Stimulated activated naive CD4-positive, alpha-beta T cell (primary cell): Measurements from ENCODE around the gene CCDC33.

Source experiments
- DNase-seq, 6 experiments: peaks; one replicate each; lab custom pipeline; 2025; lab: John Stamatoyannopoulos, UW

CCDC33 gene

GRCh38 chr15:74259292-74259648 is 23.1 kb downstream of the CCDC33 start:
- DNase-seq, result no peak

GRCh38 chr15:74259821-74260607 is 23.9 kb downstream of the CCDC33 start:
- DNase-seq, result no peak

- no peak for DNase-seq
These were observed 24.9 kb downstream of the CCDC33 start for GRCh38 chr15:74261041-74261440.

GRCh38 chr15:74261685-74262084 is 25.6 kb downstream of the CCDC33 start:
- DNase-seq, result no peak

GRCh38 chr15:74262151-74262550 is 26.0 kb downstream of the CCDC33 start:
- DNase-seq, result no peak

- DNase-seq, result no peak
These were observed 26.5 kb downstream of the CCDC33 start for GRCh38 chr15:74262625-74263024.

- no peak for DNase-seq
These were observed 27.3 kb downstream of the CCDC33 start for GRCh38 chr15:74263466-74263865.

- no peak for DNase-seq
These were observed 28.0 kb downstream of the CCDC33 start for GRCh38 chr15:74264081-74264501.

- DNase-seq, result no peak
These were observed 29.0 kb downstream of the CCDC33 start for GRCh38 chr15:74265046-74265639.

- DNase-seq, result no peak
These were observed 31.9 kb downstream of the CCDC33 start for GRCh38 chr15:74268020-74268419.

- DNase-seq, result no peak
These were observed 33.4 kb downstream of the CCDC33 start for GRCh38 chr15:74269362-74270035.

GRCh38 chr15:74270155-74270554 is 34.0 kb downstream of the CCDC33 start:
- DNase-seq, result no peak

- no peak for DNase-seq
These were observed 34.9 kb downstream of the CCDC33 start for GRCh38 chr15:74270854-74271520.

GRCh38 chr15:74272812-74273211 is 36.7 kb downstream of the CCDC33 start:
- DNase-seq, result no peak

GRCh38 chr15:74274470-74275038 is 38.4 kb downstream of the CCDC33 start:
- no peak for DNase-seq

GRCh38 chr15:74275957-74276356 is 39.8 kb downstream of the CCDC33 start:
- DNase-seq, result no peak

- no peak for DNase-seq
These were observed 40.4 kb downstream of the CCDC33 start for GRCh38 chr15:74276560-74276959.

- no peak for DNase-seq
These were observed 41.2 kb downstream of the CCDC33 start for GRCh38 chr15:74277242-74277810.

GRCh38 chr15:74278207-74278606 is 42.1 kb downstream of the CCDC33 start:
- DNase-seq, result no peak

GRCh38 chr15:74281147-74282133 is 45.3 kb downstream of the CCDC33 start:
- no peak for DNase-seq

GRCh38 chr15:74283368-74283767 is 47.2 kb downstream of the CCDC33 start:
- DNase-seq, result no peak
